ENCODE data around the gene PDIA4. TPM values are rescaled to one million over a fixed set of nuclear protein-coding genes. Genes with fewer than 3 reads are reported as not detected.
"Not testable (repeated sequence)": the region's sequence is repeated elsewhere in the genome, so short reads cannot be mapped to it uniquely, and the experiment has no call there.

PDIA4 gene
- total and polyA plus RNA-seq, 5 donors from 2014 or later = 33.4 to 78.3 (median 67.5) TPM

GRCh38 chr7:149050941-149051340 lies 22.6 kb upstream of the PDIA4 start:
- ATAC-seq (ENCODE audit: low read depth in 2 of 2) (no peak), DNase-seq (no peak)
- no peak overlapping the region for H3K27ac ChIP-seq (ENCODE audit: insufficient read depth, low read length, poor library complexity, severe bottlenecking)
- H3K4me1 Mint-ChIP-seq = no peaks in the 10 kb centered on the region
- H3K36me3 ChIP-seq (ENCODE audit: control insufficient read depth, insufficient read depth, low read length) = no peaks in the 10 kb centered on the region
- H3K27me3 ChIP-seq (ENCODE audit: control insufficient read depth, insufficient read depth, low read length) = peaks cover 2% of the 10 kb centered on the region
- peaks cover 0 to 2% (median 0%) of the 10 kb centered on the region in 7 donors for H3K9me3 Mint-ChIP-seq
- H3K36me3 Mint-ChIP-seq = no peaks in the 10 kb centered on the region
- no peak overlapping the region for H3K4me3 Mint-ChIP-seq
- H3K27me3 Mint-ChIP-seq = peaks cover 17% of the 10 kb centered on the region
- no peaks in the 10 kb centered on the region for H3K4me1 ChIP-seq (ENCODE audit: control insufficient read depth, insufficient read depth, low read length, poor library complexity, severe bottlenecking)
- H3K27ac Mint-ChIP-seq = no peak overlapping the region
- no peaks in the 10 kb centered on the region for H3K9me3 ChIP-seq (ENCODE audit: control insufficient read depth in 2 of 2, low read length in 2 of 2)
- no peak overlapping the region for H3K4me3 ChIP-seq (ENCODE audit: low read depth, low read length)

GRCh38 chr7:149048805-149049204 lies 20.5 kb upstream of the PDIA4 start:
- H3K4me1 ChIP-seq (ENCODE audit: control insufficient read depth, insufficient read depth, low read length, poor library complexity, severe bottlenecking) = no peaks in the 10 kb centered on the region
- H3K27ac Mint-ChIP-seq = no peak overlapping the region
- no peaks in the 10 kb centered on the region for H3K36me3 ChIP-seq (ENCODE audit: control insufficient read depth, insufficient read depth, low read length)
- H3K9me3 Mint-ChIP-seq = peaks cover 0 to 2% (median 0%) of the 10 kb centered on the region in 7 donors
- no peak for DNase-seq
- H3K4me3 ChIP-seq (ENCODE audit: low read depth, low read length) = no peak overlapping the region
- H3K36me3 Mint-ChIP-seq = no peaks in the 10 kb centered on the region
- H3K27ac ChIP-seq (ENCODE audit: insufficient read depth, low read length, poor library complexity, severe bottlenecking) = no peak overlapping the region
- peaks cover 2% of the 10 kb centered on the region for H3K27me3 ChIP-seq (ENCODE audit: control insufficient read depth, insufficient read depth, low read length)
- no peaks in the 10 kb centered on the region for H3K4me1 Mint-ChIP-seq
- ATAC-seq (ENCODE audit: low read depth in 2 of 2) = no peak
- peaks cover 12% of the 10 kb centered on the region for H3K27me3 Mint-ChIP-seq
- H3K4me3 Mint-ChIP-seq = no peak overlapping the region
- no peaks in the 10 kb centered on the region for H3K9me3 ChIP-seq (ENCODE audit: control insufficient read depth in 2 of 2, low read length in 2 of 2)

- H3K9me3 Mint-ChIP-seq = peaks cover 0 to 2% (median 0%) of the 10 kb centered on the region in 7 donors
- H3K27me3 Mint-ChIP-seq = peaks cover 14% of the 10 kb centered on the region
- Histone ChIP-seq H3K36me3 (ENCODE audit: control insufficient read depth, insufficient read depth, low read length) (no peaks in the 10 kb centered on the region), H3K9me3 (ENCODE audit: control insufficient read depth in 2 of 2, low read length in 2 of 2) (no peaks in the 10 kb centered on the region), H3K27me3 (ENCODE audit: control insufficient read depth, insufficient read depth, low read length) (peaks cover 2% of the 10 kb centered on the region), H3K27ac (ENCODE audit: insufficient read depth, low read length, poor library complexity, severe bottlenecking) (no peak overlapping the region), H3K4me1 (ENCODE audit: control insufficient read depth, insufficient read depth, low read length, poor library complexity, severe bottlenecking) (no peaks in the 10 kb centered on the region), H3K4me3 (ENCODE audit: low read depth, low read length) (no peak overlapping the region)
- no peak overlapping the region for H3K27ac Mint-ChIP-seq
- H3K4me1 Mint-ChIP-seq = no peaks in the 10 kb centered on the region
- DNase-seq (no peak), ATAC-seq (ENCODE audit: low read depth in 2 of 2) (no peak)
- no peaks in the 10 kb centered on the region for H3K36me3 Mint-ChIP-seq
- no peak overlapping the region for H3K4me3 Mint-ChIP-seq
Observed at GRCh38 chr7:149046416-149046815, 18.1 kb upstream of the PDIA4 start.

GRCh38 chr7:149043936-149044335 lies 15.6 kb upstream of the PDIA4 start:
- Histone ChIP-seq H3K4me1 (ENCODE audit: control insufficient read depth, insufficient read depth, low read length, poor library complexity, severe bottlenecking) (no peaks in the 10 kb centered on the region), H3K4me3 (ENCODE audit: low read depth, low read length) (no peak overlapping the region), H3K36me3 (ENCODE audit: control insufficient read depth, insufficient read depth, low read length) (no peaks in the 10 kb centered on the region), H3K27me3 (ENCODE audit: control insufficient read depth, insufficient read depth, low read length) (no peaks in the 10 kb centered on the region), H3K27ac (ENCODE audit: insufficient read depth, low read length, poor library complexity, severe bottlenecking) (no peak overlapping the region), H3K9me3 (ENCODE audit: control insufficient read depth in 2 of 2, low read length in 2 of 2) (no peaks in the 10 kb centered on the region)
- ATAC-seq (ENCODE audit: low read depth in 2 of 2) (no peak), DNase-seq (no peak)
- Mint-ChIP-seq H3K4me1 (no peaks in the 10 kb centered on the region), H3K4me3 (no peak overlapping the region), H3K9me3 (no peaks in the 10 kb centered on the region), H3K36me3 (no peaks in the 10 kb centered on the region), H3K27ac (no peak overlapping the region), H3K27me3 (peaks cover 18% of the 10 kb centered on the region)

- Mint-ChIP-seq H3K27ac (no peak overlapping the region), H3K9me3 (peaks cover 0 to 6% (median 2%) of the 10 kb centered on the region in 7 donors), H3K4me1 (no peaks in the 10 kb centered on the region), H3K27me3 (peaks cover 18% of the 10 kb centered on the region), H3K36me3 (no peaks in the 10 kb centered on the region), H3K4me3 (no peak overlapping the region)
- Histone ChIP-seq H3K27ac (ENCODE audit: insufficient read depth, low read length, poor library complexity, severe bottlenecking) (no peak overlapping the region), H3K36me3 (ENCODE audit: control insufficient read depth, insufficient read depth, low read length) (no peaks in the 10 kb centered on the region), H3K4me1 (ENCODE audit: control insufficient read depth, insufficient read depth, low read length, poor library complexity, severe bottlenecking) (no peaks in the 10 kb centered on the region), H3K9me3 (ENCODE audit: control insufficient read depth in 2 of 2, low read length in 2 of 2) (no peaks in the 10 kb centered on the region), H3K27me3 (ENCODE audit: control insufficient read depth, insufficient read depth, low read length) (no peaks in the 10 kb centered on the region), H3K4me3 (ENCODE audit: low read depth, low read length) (no peak overlapping the region)
- ATAC-seq (ENCODE audit: low read depth in 2 of 2) = no peak
- no peak for DNase-seq
Observed at GRCh38 chr7:149041350-149041749, 13.0 kb upstream of the PDIA4 start.

DNA sequence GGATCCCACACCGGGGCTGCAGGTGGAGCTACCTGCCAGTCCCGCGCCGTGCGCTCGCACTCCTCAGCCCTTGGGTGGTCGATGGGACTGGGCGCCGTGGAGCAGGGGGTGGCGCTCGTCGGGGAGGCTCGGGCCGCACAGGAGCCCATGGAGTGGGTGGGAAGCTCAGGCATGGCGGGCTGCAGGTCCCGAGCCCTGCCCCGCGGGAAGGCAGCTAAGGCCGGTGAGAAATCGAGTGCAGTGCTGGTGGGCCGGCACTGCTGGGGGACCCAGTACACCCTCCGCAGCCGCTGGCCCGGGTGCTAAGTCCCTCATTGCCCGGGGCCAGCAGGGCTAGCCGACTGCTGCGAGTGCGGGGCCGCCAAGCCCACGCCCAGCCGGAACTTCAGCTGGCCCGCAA lies 10.3 kb upstream of the PDIA4 start:
- H3K36me3 Mint-ChIP-seq; H3K4me3 ChIP-seq (ENCODE audit: low read depth, low read length); H3K27me3 ChIP-seq (ENCODE audit: control insufficient read depth, insufficient read depth, low read length); H3K9me3 Mint-ChIP-seq; H3K4me1 Mint-ChIP-seq; H3K27ac Mint-ChIP-seq; H3K27ac ChIP-seq (ENCODE audit: insufficient read depth, low read length, poor library complexity, severe bottlenecking); H3K4me1 ChIP-seq (ENCODE audit: control insufficient read depth, insufficient read depth, low read length, poor library complexity, severe bottlenecking); H3K36me3 ChIP-seq (ENCODE audit: control insufficient read depth, insufficient read depth, low read length); H3K4me3 Mint-ChIP-seq; H3K9me3 ChIP-seq (ENCODE audit: control insufficient read depth in 2 of 2, low read length in 2 of 2); DNase-seq; ATAC-seq (ENCODE audit: low read depth in 2 of 2): not testable (repeated sequence)
- peaks cover 18% of the 10 kb centered on the region for H3K27me3 Mint-ChIP-seq

DNA sequence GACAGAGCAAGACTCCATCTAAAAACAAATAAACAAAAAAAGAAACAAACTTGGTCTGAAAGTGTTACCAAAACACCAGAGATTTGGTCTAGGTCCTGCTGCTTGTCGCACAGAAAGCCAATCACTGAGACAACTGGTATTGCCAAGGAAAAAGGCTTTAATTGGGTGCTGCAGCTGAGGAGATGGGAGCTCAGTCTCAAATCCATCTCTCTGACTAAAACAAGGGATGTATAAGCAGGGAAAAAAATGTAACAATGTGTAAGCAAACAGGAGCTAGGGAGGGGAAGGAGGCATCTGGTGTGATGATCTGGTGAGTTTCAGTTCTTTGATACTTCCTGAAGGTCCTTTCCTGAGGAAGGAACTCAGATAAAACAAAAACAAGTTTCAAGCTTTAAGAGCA lies 8.4 kb upstream of the PDIA4 start:
- Histone ChIP-seq H3K4me3 (ENCODE audit: low read depth, low read length) (no peak overlapping the region), H3K4me1 (ENCODE audit: control insufficient read depth, insufficient read depth, low read length, poor library complexity, severe bottlenecking) (no peaks in the 10 kb centered on the region), H3K27me3 (ENCODE audit: control insufficient read depth, insufficient read depth, low read length) (no peaks in the 10 kb centered on the region), H3K27ac (ENCODE audit: insufficient read depth, low read length, poor library complexity, severe bottlenecking) (no peak overlapping the region), H3K36me3 (ENCODE audit: control insufficient read depth, insufficient read depth, low read length) (no peaks in the 10 kb centered on the region), H3K9me3 (ENCODE audit: control insufficient read depth in 2 of 2, low read length in 2 of 2) (no peaks in the 10 kb centered on the region)
- no peak overlapping the region for H3K4me3 Mint-ChIP-seq
- peaks cover 0 to 6% (median 2%) of the 10 kb centered on the region in 7 donors for H3K9me3 Mint-ChIP-seq
- no peak overlapping the region for H3K27ac Mint-ChIP-seq
- H3K27me3 Mint-ChIP-seq = peaks cover 16% of the 10 kb centered on the region
- ATAC-seq (ENCODE audit: low read depth in 2 of 2) (no peak), DNase-seq (no peak)
- H3K36me3 Mint-ChIP-seq = no peaks in the 10 kb centered on the region
- H3K4me1 Mint-ChIP-seq = no peaks in the 10 kb centered on the region

DNA sequence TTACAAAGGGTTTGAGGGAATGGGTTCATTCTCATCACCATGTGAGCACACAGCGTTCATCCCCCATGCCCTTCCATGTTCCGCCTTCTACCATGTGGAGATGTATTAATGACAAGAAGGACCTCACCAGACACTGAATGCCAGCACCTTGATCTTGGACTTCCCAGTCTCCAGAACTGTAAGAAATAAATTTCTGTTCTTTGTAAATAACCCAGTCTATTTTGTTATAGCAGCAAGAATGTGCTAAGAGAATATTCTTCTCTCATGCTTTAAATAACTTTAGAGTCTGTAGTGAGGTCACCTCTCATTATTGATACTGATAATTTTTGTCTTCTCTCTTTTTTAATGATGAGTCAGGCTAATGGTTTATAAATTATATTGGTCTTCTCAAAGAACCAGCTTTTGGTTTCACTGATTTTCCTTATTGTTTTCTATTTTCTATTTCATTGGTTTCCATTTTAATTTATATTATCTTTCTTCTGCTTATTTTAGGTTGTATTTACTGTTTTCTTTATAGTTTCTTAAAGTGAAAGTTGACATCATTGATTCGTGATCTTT lies 3.1 kb upstream of the PDIA4 start:
- Mint-ChIP-seq H3K9me3 (no peaks in the 10 kb centered on the region), H3K4me1 (peaks cover 12 to 26% (median 20%) of the 10 kb centered on the region in 4 donors), H3K27me3 (peaks cover 9% of the 10 kb centered on the region), H3K36me3 (no peaks in the 10 kb centered on the region), H3K27ac (no peak overlapping the region), H3K4me3 (peak overlapping the region in 1 of 4 donors; percentile 30)
- ATAC-seq (ENCODE audit: low read depth in 2 of 2) (no peak), DNase-seq (no peak)
- peaks cover 15% of the 10 kb centered on the region for H3K4me1 ChIP-seq (ENCODE audit: control insufficient read depth, insufficient read depth, low read length, poor library complexity, severe bottlenecking)
- H3K9me3 ChIP-seq (ENCODE audit: control insufficient read depth in 2 of 2, low read length in 2 of 2) = no peaks in the 10 kb centered on the region
- H3K27me3 ChIP-seq (ENCODE audit: control insufficient read depth, insufficient read depth, low read length) = no peaks in the 10 kb centered on the region
- H3K4me3 ChIP-seq (ENCODE audit: low read depth, low read length) = no peak overlapping the region
- no peaks in the 10 kb centered on the region for H3K36me3 ChIP-seq (ENCODE audit: control insufficient read depth, insufficient read depth, low read length)
- H3K27ac ChIP-seq (ENCODE audit: insufficient read depth, low read length, poor library complexity, severe bottlenecking) = no peak overlapping the region
